Mucosa of descending colon (tissue), 3 donors: ENCODE measurements around the gene MRPL24. TPM values are rescaled to one million over a fixed set of nuclear protein-coding genes. Genes with fewer than 3 reads are reported as not detected.

ENCODE experiments used
- ATAC-seq: fragments of 200-7000 bp; cut with Tn5 transposase; one replicate; pipeline ENCODE4 v1.9.1; 2020; ENCODE audit warnings: mild to moderate bottlenecking, moderate library complexity
- DNase-seq, 3 donors: peaks; one replicate each; pipeline ENCODE4 v3.0.0-alpha.2; 2020
- H3K36me3 ChIP-seq: fragments of 200-600 bp; one replicate; pipeline ENCODE4 v1.8.0; 2021; ENCODE audit warnings: low read depth, mild to moderate bottlenecking
- H3K4me1 ChIP-seq: fragments of 200-600 bp; one replicate; pipeline ENCODE4 v1.8.0; 2021; ENCODE audit warnings: low read depth, mild to moderate bottlenecking
- H3K4me3 ChIP-seq: fragments of 200-600 bp; one replicate; pipeline ENCODE4 v1.8.0; 2021; ENCODE audit warnings: mild to moderate bottlenecking
- H3K9me3 ChIP-seq: fragments of 200-600 bp; one replicate; pipeline ENCODE4 v1.8.0; 2021; ENCODE audit warnings: mild to moderate bottlenecking
- CTCF ChIP-seq: fragments of 200-600 bp; IDR thresholded peaks from one replicate; pipeline ENCODE4 v1.8.0; 2022; ENCODE audit warnings: antibody characterized with exemption, mild to moderate bottlenecking
- intact Hi-C, 2 donors: fragments of 100-400 bp; cut with DNase I in 1 of 2; cut with micrococcal nuclease in 1 of 2; formaldehyde crosslinking; loops; one replicate each; pipeline versions ENCODE4 v1.11.0 to v1.11.1; 2022; cut with DNase I, micrococcal nuclease
- total RNA-seq, 3 donors: library from RNA; stranded (reverse); fragmentation: NEBNext Ultra II Directional in 2 of 3; extraction: Animal tissue kit (Norgen Biotek cat#: 25700) in 2 of 3; gene quantifications; one replicate each; pipeline versions ENCODE4 v1.2.1 to v1.2.4, GENCODE V29; 2021 to 2023
- donor health status: DM: no; HTN: no; CAD: no; lungs with moderate emphysema.
- donor health status: DM: no; HTN: no; CAD: no.
- donor health status: DM: no; HTN: yes; CAD: no.

Gene MRPL24
- total RNA-seq, 3 donors from 2014 or later: 50.1 to 61.7 (median 57.6) TPM

- peak overlapping the region; percentile 40 for H3K4me3 ChIP-seq
- peaks cover 7% of the 10 kb centered on the region for H3K36me3 ChIP-seq
- ATAC-seq (peak; percentile 9), DNase-seq (no peak)
- H3K9me3 ChIP-seq: no peaks in the 10 kb centered on the region
- H3K4me1 ChIP-seq: peaks cover 9% of the 10 kb centered on the region
- intact Hi-C loops: no loop called here
- no peak for TF ChIP-seq CTCF
Measured at GRCh38 chr1:156740237-156740740, 599 bp downstream of the MRPL24 start.

- peaks cover 9% of the 10 kb centered on the region for H3K4me1 ChIP-seq
- no peaks in the 10 kb centered on the region for H3K36me3 ChIP-seq
- DNase-seq: peak in 1 of 3 donors; percentile 4
- no peak overlapping the region for H3K4me3 ChIP-seq
- H3K9me3 ChIP-seq: no peaks in the 10 kb centered on the region
- TF ChIP-seq CTCF: no peak
- ATAC-seq: no peak
- intact Hi-C loops: no loop called here
Measured at GRCh38 chr1:156738916-156739315, 2.0 kb downstream of the MRPL24 start.

DNA sequence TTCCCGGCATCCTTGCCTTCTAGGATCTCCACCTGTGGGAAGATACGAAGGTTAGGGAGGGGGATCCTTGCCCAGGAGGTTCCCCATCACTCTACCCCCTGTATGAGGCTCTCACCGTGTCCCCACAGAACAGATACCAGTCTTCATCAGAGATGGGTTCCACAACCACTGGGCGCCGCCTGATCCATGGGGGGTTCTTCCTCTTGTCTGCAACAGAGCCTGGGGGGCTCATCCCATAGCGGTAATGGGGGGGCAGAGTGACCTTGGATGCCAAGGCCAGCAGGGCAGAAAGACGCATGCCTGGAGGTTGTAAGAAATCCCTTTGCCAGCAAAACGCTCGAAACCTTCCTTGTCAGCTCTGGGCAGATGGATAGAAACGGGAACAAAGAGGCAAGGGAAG is 2.5 kb downstream of the MRPL24 start:
- DNase-seq (peak in 1 of 3 donors; percentile 53), ATAC-seq (no peak)
- Histone ChIP-seq H3K9me3 (no peaks in the 10 kb centered on the region), H3K4me3 (no peak overlapping the region), H3K4me1 (peaks cover 9% of the 10 kb centered on the region), H3K36me3 (no peaks in the 10 kb centered on the region)
- TF ChIP-seq CTCF: no peak
- intact Hi-C loops: no loop called here

GRCh38 chr1:156733989-156734584 is 6.8 kb downstream of the MRPL24 start:
- Histone ChIP-seq H3K4me1 (peaks cover 5% of the 10 kb centered on the region), H3K4me3 (no peak overlapping the region), H3K36me3 (no peaks in the 10 kb centered on the region), H3K9me3 (no peaks in the 10 kb centered on the region)
- intact Hi-C loops: no loop called here
- no peak for DNase-seq
- no peak for ATAC-seq
- no peak for TF ChIP-seq CTCF

GRCh38 chr1:156728599-156729462 is 12.1 kb downstream of the MRPL24 start, which contains the start of gene ISG20L2:
Gene ISG20L2 (minus strand): TSS chr1:156728766. CDS start chr1:156727652, 1,114 bp downstream.
- intact Hi-C loops: loop anchor here in 1 of 2 donors (5.0 kb wide), 1 partner anchor 42 kb away; no protein-coding TSS in a partner anchor
- ATAC-seq (peak; percentile 93), DNase-seq (peak; percentile 95 to 99 (median 98))
- no peaks in the 10 kb centered on the region for H3K36me3 ChIP-seq
- TF ChIP-seq CTCF: no peak
- no peaks in the 10 kb centered on the region for H3K9me3 ChIP-seq
- H3K4me3 ChIP-seq: peak within 1 kb of the TSS; percentile 60
- H3K4me1 ChIP-seq: peaks cover 41% of the 10 kb centered on the region
